SH-SY5Y (cell line): ENCODE measurements around the gene LMO7.

Source experiments
- GATA2 ChIP-seq: IDR thresholded peaks from 2 replicates; pipeline ENCODE4 v1.6.1; 2011; ENCODE audit warnings: mild to moderate bottlenecking, low read depth, low read length
- GATA3 ChIP-seq: IDR thresholded peaks from 2 replicates; pipeline ENCODE4 v1.6.1; 2011; ENCODE audit warnings: low read depth, mild to moderate bottlenecking, low read length, moderate library complexity

DNA sequence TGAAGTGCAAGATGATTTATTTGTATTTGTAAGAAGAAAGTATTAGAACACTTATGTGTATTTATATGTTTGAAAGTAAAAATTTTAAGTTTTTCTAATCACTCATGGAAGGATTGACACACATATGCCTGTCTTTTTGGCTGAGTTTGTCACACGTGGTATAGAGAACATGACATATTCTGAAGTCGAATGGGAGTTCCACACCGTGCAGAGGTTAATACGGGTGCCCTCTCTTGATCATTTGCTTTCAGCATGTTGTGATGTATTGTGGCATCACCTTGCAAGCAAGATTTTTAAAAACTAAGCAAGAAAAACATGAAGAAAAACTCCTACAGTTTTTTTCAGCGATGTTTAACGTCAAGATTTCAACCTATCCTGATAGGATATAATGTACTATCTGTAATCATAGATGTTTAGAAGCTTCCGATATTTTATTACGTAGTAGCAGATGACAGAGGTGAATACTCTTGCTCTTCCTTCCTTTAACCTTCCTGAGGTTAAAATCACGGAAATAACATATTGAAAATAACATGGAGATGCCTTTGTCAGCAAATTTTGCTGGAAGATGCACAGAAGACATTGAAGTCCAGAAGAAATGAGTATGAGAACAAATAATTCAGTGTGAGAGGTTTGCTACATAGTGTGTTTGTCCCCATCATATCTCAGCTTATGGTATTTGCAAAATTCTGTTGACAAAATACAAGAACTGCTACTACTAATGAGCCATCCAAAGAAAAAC is 231.4 kb downstream of the LMO7 start:
- TF ChIP-seq GATA2 (no peak), GATA3 (no peak)
